ENCODE measurements around the gene CFTR. TPM values are rescaled to one million over a fixed set of nuclear protein-coding genes. Genes with fewer than 3 reads are reported as not detected.

The CFTR gene
- total RNA-seq, 1 experiment from 2014 or later: not detected

DNA sequence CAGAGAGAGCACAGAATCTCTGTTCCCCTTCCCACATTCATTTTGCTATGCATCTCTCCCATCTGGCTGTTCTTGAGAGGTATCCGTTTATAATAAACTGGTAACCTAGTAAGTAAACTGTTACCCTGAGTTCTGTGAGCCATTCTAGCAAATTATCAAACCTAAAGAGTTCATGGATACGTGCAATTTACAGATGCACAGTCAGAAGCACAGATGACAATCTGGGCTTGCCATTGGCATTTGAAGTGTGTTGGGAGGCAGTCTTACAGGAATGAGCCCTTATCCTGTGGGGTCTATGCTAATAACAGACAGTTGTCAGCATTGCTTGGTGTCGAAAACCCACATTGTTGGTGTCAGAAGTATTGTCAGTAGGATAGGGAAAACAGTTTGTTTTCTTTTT is 151.8 kb downstream of the CFTR start:
- Histone ChIP-seq H3K27me3 (ENCODE audit: insufficient read depth, low read length) (no peaks in the 10 kb centered on the region), H3K9me3 (ENCODE audit: control insufficient read depth in 1 of 2, insufficient read depth in 1 of 2, low read depth in 1 of 2, low read length in 2 of 2) (no peaks in the 10 kb centered on the region), H3K36me3 (ENCODE audit: control insufficient read depth in 1 of 2, insufficient read depth in 2 of 2, low read length in 2 of 2) (no peaks in the 10 kb centered on the region), H3K9me2 (ENCODE audit: insufficient read depth) (no peaks in the 10 kb centered on the region), H3K4me3 (replicated peaks in 1 of 2; ENCODE audit: low read depth in 1 of 2, low read length in 2 of 2) (no peak overlapping the region), H3K4me1 (ENCODE audit: control insufficient read depth in 1 of 2, insufficient read depth in 2 of 2, low read length in 2 of 2) (no peaks in the 10 kb centered on the region), H4K20me1 (ENCODE audit: insufficient read depth) (no peaks in the 10 kb centered on the region), H3K4me2 (ENCODE audit: low read length) (no peak overlapping the region), H3K9ac (ENCODE audit: low read length) (no peak overlapping the region), H3K27ac (ENCODE audit: low read depth, low read length) (no peak overlapping the region), H2AFZ (ENCODE audit: low read depth, low read length, poor library complexity, severe bottlenecking) (no peak overlapping the region), H3K79me2 (ENCODE audit: insufficient read depth, low read length) (no peaks in the 10 kb centered on the region)
- RAD21 ChIA-PET (ENCODE audit: low non-redundant PET in 1 of 2, low total read pairs in 2 of 2, uncharacterized antibody in 2 of 2, unreplicated experiment in 2 of 2): no interaction called here
- POLR2A ChIA-PET: no interaction called here
- no peak for ATAC-seq
- intact Hi-C loops (cut with micrococcal nuclease): no loop called here
- CTCF ChIA-PET: no interaction called here
- DNase-seq (ENCODE audit: low read depth, low spot score): no peak
- BruUV-seq (replicated peaks): no TSS peak
- TF ChIP-seq, protein P1, sequence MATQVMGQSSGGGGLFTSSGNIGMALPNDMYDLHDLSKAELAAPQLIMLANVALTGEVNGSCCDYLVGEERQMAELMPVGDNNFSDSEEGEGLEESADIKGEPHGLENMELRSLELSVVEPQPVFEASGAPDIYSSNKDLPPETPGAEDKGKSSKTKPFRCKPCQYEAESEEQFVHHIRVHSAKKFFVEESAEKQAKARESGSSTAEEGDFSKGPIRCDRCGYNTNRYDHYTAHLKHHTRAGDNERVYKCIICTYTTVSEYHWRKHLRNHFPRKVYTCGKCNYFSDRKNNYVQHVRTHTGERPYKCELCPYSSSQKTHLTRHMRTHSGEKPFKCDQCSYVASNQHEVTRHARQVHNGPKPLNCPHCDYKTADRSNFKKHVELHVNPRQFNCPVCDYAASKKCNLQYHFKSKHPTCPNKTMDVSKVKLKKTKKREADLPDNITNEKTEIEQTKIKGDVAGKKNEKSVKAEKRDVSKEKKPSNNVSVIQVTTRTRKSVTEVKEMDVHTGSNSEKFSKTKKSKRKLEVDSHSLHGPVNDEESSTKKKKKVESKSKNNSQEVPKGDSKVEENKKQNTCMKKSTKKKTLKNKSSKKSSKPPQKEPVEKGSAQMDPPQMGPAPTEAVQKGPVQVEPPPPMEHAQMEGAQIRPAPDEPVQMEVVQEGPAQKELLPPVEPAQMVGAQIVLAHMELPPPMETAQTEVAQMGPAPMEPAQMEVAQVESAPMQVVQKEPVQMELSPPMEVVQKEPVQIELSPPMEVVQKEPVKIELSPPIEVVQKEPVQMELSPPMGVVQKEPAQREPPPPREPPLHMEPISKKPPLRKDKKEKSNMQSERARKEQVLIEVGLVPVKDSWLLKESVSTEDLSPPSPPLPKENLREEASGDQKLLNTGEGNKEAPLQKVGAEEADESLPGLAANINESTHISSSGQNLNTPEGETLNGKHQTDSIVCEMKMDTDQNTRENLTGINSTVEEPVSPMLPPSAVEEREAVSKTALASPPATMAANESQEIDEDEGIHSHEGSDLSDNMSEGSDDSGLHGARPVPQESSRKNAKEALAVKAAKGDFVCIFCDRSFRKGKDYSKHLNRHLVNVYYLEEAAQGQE (IDR thresholded peaks at IDR 0.05; ENCODE audit: low read depth): no peak

DNA sequence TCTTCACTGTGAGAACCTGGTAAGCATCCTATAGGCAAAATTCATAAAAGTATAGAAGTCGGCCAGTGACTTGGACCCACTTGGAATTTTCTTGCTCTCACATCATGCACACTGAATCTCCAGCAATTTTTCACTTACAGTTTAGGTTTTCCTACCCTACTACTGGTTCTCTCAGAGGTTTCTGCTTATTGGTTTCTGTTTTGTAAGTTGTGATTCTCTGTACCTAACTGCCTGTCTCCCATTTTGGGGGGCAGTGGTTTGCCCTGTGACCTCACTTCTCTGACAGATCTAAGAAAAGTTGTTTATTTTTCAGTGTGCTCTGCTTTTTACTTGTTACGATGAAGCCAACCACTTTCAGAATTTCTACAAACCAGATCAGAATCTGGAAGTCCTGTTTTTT is 158.1 kb downstream of the CFTR start:
- CTCF ChIA-PET: no interaction called here
- Histone ChIP-seq H2AFZ (ENCODE audit: low read depth, low read length, poor library complexity, severe bottlenecking) (no peak overlapping the region), H4K20me1 (ENCODE audit: insufficient read depth) (no peaks in the 10 kb centered on the region), H3K9me3 (ENCODE audit: control insufficient read depth in 1 of 2, insufficient read depth in 1 of 2, low read depth in 1 of 2, low read length in 2 of 2) (no peaks in the 10 kb centered on the region), H3K4me1 (ENCODE audit: control insufficient read depth in 1 of 2, insufficient read depth in 2 of 2, low read length in 2 of 2) (no peaks in the 10 kb centered on the region), H3K9me2 (ENCODE audit: insufficient read depth) (no peaks in the 10 kb centered on the region), H3K27ac (ENCODE audit: low read depth, low read length) (no peak overlapping the region), H3K36me3 (ENCODE audit: control insufficient read depth in 1 of 2, insufficient read depth in 2 of 2, low read length in 2 of 2) (no peaks in the 10 kb centered on the region), H3K9ac (ENCODE audit: low read length) (no peak overlapping the region), H3K27me3 (ENCODE audit: insufficient read depth, low read length) (no peaks in the 10 kb centered on the region), H3K4me2 (ENCODE audit: low read length) (no peak overlapping the region), H3K79me2 (ENCODE audit: insufficient read depth, low read length) (no peaks in the 10 kb centered on the region), H3K4me3 (replicated peaks in 1 of 2; ENCODE audit: low read depth in 1 of 2, low read length in 2 of 2) (no peak overlapping the region)
- DNase-seq (ENCODE audit: low read depth, low spot score): no peak
- TF ChIP-seq ZNF274 (IDR thresholded peaks at IDR 0.05; ENCODE audit: low read depth, low read length) (no peak), EZH2 (IDR thresholded peaks at IDR 0.05) (no peak), EGR1 (IDR thresholded peaks at IDR 0.05; ENCODE audit: low read depth) (no peak)
- TF ChIP-seq, protein P2, sequence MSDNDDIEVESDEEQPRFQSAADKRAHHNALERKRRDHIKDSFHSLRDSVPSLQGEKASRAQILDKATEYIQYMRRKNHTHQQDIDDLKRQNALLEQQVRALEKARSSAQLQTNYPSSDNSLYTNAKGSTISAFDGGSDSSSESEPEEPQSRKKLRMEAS (IDR thresholded peaks at IDR 0.05): no peak
- RAD21 ChIA-PET (ENCODE audit: low non-redundant PET in 1 of 2, low total read pairs in 2 of 2, uncharacterized antibody in 2 of 2, unreplicated experiment in 2 of 2): no interaction called here
- POLR2A ChIA-PET: no interaction called here
- intact Hi-C loops (cut with micrococcal nuclease): no loop called here
- ATAC-seq: no peak
- no TSS peak for BruUV-seq (replicated peaks)
